Left lung (tissue), 10 donors: Measurements from ENCODE around the gene PLOD2. TPM values are rescaled to one million over a fixed set of nuclear protein-coding genes. Genes with fewer than 3 reads are reported as not detected.

Experiments used
- ATAC-seq: fragments of 200-7000 bp; cut with Tn5 transposase; one replicate; pipeline ENCODE4 v1.9.1; 2020; ENCODE audit warnings: moderate library complexity
- DNase-seq, 4 donors: peaks; one replicate each; pipeline ENCODE4 v3.0.0-alpha.2; 2013 to 2020
- H3K27ac ChIP-seq, 2 donors: fragments of 200-600 bp; sonication (generic) in 1 of 2; one replicate each; pipeline versions ENCODE4 v1.5.0 to v1.8.0; 2020 to 2021
- H3K27me3 ChIP-seq, 2 donors: fragments of 200-600 bp; sonication (generic) in 1 of 2; one replicate each; pipeline versions ENCODE4 v1.5.0 to v1.8.0; 2020 to 2021
- H3K36me3 ChIP-seq, 2 donors: fragments of 200-600 bp; sonication (generic) in 1 of 2; one replicate each; pipeline versions ENCODE4 v1.5.0 to v1.8.0; 2020 to 2021
- H3K4me1 ChIP-seq, 2 donors: fragments of 200-600 bp; one replicate each; pipeline ENCODE4 v1.8.0; 2021
- H3K4me3 ChIP-seq, 2 donors: fragments of 200-600 bp; sonication (generic) in 1 of 2; one replicate each; pipeline versions ENCODE4 v1.5.0 to v1.8.0; 2020 to 2021; ENCODE audit warnings: mild to moderate bottlenecking in 1 of 2
- H3K9me3 ChIP-seq, 2 donors: fragments of 200-600 bp; sonication (generic) in 1 of 2; one replicate each; pipeline versions ENCODE4 v1.5.0 to v1.8.0; 2020 to 2021
- intact Hi-C, 2 donors: fragments of 100-400 bp; cut with DNase I; formaldehyde crosslinking; loops; one replicate each; pipeline versions ENCODE4 v1.11.2 to v1.14.2; 2022
- polyA plus RNA-seq, 6 donors: library from polyadenylated mRNA; unstranded; fragments of 120-200 nt; gene quantifications; one replicate each; pipeline ENCODE4 v1.2.1, GENCODE V29; 2013; ENCODE audit not compliant: insufficient read length in 6 of 6
- total RNA-seq, 2 donors: library from RNA; stranded (reverse); fragmentation: NEBNext Ultra II Directional; extraction: Animal tissue kit (Norgen Biotek cat#: 25700); gene quantifications; one replicate each; pipeline ENCODE4 v1.2.1, GENCODE V29; 2021
- TF ChIP-seq, protein P1 (sequence below), 2 donors: fragments of 200-600 bp; sonication (generic) in 1 of 2; IDR thresholded peaks; one replicate each; pipeline versions ENCODE4 v1.5.0 to v1.8.0; 2021; ENCODE audit warnings: antibody characterized with exemption in 2 of 2
- donor health status: DM: no; HTN: yes; CAD: no.
- donor health status: DM: no; HTN: no; CAD: no.

PLOD2 gene
- total and polyA plus RNA-seq, 8 donors = 41.9 to 98.6 (median 69.1) TPM

DNA sequence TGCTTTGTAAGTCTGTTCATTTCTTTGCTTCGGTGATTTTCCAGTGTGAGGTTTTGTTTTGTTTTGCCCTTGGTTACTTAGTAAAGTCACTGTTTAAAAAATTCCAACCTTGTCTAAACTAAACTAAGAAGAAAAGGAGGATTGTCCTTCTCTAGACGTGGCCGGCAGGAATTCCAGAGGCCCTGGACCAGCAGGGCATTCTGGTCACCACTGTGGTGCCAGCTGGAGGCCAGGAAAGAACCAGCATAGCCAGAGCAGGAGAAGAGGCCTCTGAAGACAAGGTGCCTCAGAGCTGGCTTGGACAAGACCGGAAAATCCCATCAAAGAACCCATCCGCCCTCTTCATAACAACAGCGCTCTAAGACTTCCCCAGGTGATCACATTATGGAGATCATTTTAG is 8.2 kb downstream of the PLOD2 start:
- ATAC-seq (no peak), DNase-seq (no peak)
- intact Hi-C loops = no loop called here
- H3K27me3 ChIP-seq = no peaks in the 10 kb centered on the region
- H3K4me3 ChIP-seq = no peak overlapping the region
- H3K4me1 ChIP-seq = peaks cover 3 to 20% of the 10 kb centered on the region in 2 donors
- no peaks in the 10 kb centered on the region for H3K9me3 ChIP-seq
- TF ChIP-seq, protein P1, sequence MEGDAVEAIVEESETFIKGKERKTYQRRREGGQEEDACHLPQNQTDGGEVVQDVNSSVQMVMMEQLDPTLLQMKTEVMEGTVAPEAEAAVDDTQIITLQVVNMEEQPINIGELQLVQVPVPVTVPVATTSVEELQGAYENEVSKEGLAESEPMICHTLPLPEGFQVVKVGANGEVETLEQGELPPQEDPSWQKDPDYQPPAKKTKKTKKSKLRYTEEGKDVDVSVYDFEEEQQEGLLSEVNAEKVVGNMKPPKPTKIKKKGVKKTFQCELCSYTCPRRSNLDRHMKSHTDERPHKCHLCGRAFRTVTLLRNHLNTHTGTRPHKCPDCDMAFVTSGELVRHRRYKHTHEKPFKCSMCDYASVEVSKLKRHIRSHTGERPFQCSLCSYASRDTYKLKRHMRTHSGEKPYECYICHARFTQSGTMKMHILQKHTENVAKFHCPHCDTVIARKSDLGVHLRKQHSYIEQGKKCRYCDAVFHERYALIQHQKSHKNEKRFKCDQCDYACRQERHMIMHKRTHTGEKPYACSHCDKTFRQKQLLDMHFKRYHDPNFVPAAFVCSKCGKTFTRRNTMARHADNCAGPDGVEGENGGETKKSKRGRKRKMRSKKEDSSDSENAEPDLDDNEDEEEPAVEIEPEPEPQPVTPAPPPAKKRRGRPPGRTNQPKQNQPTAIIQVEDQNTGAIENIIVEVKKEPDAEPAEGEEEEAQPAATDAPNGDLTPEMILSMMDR (IDR thresholded peaks at IDR 0.05) = no peak
- no peak overlapping the region for H3K27ac ChIP-seq
- H3K36me3 ChIP-seq = no peaks in the 10 kb centered on the region

DNA sequence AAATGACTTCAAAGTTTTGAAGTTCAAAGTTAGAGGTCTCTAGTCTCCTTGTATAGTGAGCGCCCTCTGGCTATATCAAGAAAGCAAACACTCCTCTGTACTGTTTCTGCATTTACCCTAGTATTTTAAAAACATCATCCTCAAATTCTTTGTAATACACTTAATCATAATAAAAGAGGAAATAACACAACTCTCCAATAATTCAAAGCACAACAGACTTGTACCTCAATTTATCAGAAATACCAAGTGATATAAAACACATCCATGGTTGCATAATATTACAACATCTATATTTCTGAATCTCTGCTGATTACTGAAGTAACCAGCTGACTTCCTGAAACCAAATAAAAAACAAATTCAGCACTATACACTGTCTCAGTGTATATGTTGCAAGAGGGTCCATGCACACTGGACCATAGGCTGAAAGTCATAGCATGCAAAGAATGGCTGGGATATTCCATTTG is 12.5 kb downstream of the PLOD2 start:
- H3K9me3 ChIP-seq = no peaks in the 10 kb centered on the region
- DNase-seq = peak in 1 of 4 donors; percentile 45
- TF ChIP-seq, protein P1 (IDR thresholded peaks at IDR 0.05) = no peak
- H3K36me3 ChIP-seq = no peaks in the 10 kb centered on the region
- no peak overlapping the region for H3K4me3 ChIP-seq
- no peak overlapping the region for H3K27ac ChIP-seq
- peak; percentile 50 for ATAC-seq
- no peaks in the 10 kb centered on the region for H3K27me3 ChIP-seq
- intact Hi-C loops = no loop called here
- H3K4me1 ChIP-seq = no peaks in the 10 kb centered on the region

DNA sequence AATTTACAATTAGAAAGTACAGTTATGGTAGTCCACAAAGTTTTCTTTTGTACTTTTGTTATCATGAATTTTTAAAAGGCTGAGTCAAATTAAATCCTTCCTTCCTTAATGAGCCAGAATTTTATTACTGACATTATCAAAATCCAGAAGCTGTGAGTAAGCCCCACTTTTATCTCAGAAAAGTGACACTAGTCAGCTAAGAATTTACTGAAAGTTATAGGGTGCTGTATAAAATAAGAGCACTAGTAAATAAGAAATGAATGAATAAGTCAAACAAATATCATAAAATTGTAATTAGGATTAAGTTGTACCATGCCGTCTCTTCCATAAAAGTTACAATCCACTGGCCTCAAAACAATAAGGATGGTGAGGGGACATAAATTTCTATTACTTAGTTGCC is 15.3 kb downstream of the PLOD2 start:
- TF ChIP-seq, protein P1 (IDR thresholded peaks at IDR 0.05) = no peak
- H3K36me3 ChIP-seq = no peaks in the 10 kb centered on the region
- DNase-seq = no peak
- no peak overlapping the region for H3K4me3 ChIP-seq
- peaks cover 0 to 4% of the 10 kb centered on the region in 2 donors for H3K4me1 ChIP-seq
- H3K9me3 ChIP-seq = no peaks in the 10 kb centered on the region
- no peak overlapping the region for H3K27ac ChIP-seq
- intact Hi-C loops = no loop called here
- H3K27me3 ChIP-seq = no peaks in the 10 kb centered on the region
- ATAC-seq = no peak

DNA sequence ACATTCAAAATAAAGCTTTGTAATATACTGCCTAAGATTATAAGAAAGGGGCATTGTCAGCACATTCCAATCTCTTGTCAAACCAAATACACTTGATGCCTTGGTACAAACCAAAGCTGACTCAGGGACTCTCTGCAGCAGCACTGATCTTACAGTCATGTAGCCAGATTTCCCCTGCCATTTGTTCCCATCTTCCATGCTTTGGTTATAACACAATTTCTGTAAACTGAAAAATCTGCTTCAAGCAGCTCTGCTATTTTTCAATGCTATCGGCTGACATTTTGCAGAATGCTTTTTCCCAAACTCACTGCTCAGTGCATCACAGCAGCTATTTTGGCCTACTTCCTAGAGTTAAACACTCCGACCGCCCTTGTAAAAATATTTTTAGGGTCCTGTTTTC is 18.2 kb downstream of the PLOD2 start:
- no peaks in the 10 kb centered on the region for H3K36me3 ChIP-seq
- DNase-seq = peak in 1 of 4 donors; percentile 44
- TF ChIP-seq, protein P1 (IDR thresholded peaks at IDR 0.05) = no peak
- H3K9me3 ChIP-seq = no peaks in the 10 kb centered on the region
- H3K27me3 ChIP-seq = no peaks in the 10 kb centered on the region
- H3K4me3 ChIP-seq = no peak overlapping the region
- ATAC-seq = peak; percentile 82
- no peak overlapping the region for H3K27ac ChIP-seq
- peaks cover 0 to 4% of the 10 kb centered on the region in 2 donors for H3K4me1 ChIP-seq
- intact Hi-C loops = no loop called here

DNA sequence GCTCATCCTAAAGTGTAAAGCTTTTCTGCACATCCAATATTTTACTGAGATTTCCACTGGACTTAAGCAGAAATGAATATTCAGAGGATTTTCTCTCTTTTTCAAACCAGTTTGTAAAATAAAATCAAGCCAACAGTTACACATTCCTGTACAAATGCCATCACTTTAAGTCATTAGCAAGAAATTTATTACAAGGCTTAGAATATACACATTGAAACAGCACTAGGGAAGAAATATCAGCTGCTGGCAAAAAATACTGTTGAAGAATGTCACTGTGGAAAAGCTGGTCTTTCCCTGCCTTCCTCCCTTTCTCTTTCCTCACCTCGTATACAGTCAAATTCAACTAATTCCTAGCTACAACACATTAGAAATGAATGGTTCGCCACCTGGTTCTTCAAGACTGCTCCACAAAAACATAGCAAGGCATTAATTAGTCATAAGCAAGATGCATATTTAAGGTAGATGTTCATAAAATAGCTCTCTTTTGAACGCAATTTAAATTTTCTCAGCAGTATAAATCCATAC is 21.3 kb downstream of the PLOD2 start:
- H3K4me3 ChIP-seq = no peak overlapping the region
- no peak for DNase-seq

More for the DNA sequence above, 21.3 kb downstream of the PLOD2 start:
- H3K9me3 ChIP-seq = no peaks in the 10 kb centered on the region
- TF ChIP-seq, protein P1 (IDR thresholded peaks at IDR 0.05) = no peak
- intact Hi-C loops = no loop called here
- H3K4me1 ChIP-seq = peaks cover 0 to 4% of the 10 kb centered on the region in 2 donors
- H3K36me3 ChIP-seq = no peaks in the 10 kb centered on the region
- no peak for ATAC-seq
- H3K27ac ChIP-seq = no peak overlapping the region
- no peaks in the 10 kb centered on the region for H3K27me3 ChIP-seq
